H9 (cell line): ENCODE results near the gene GET3. TPM values are rescaled to one million over a fixed set of nuclear protein-coding genes. Genes with fewer than 3 reads are reported as not detected.
A peak's percentile ranks its signal among the peaks of the same experiment; 100 is the strongest.

ENCODE experiments used
- DNase-seq: peaks from one replicate; pipeline ENCODE4 v3.0.0-alpha.2; 2017
- H2AFZ ChIP-seq: one replicate; pipeline ENCODE4 v1.6.1; 2013; ENCODE audit warnings: mild to moderate bottlenecking, low read length, control low read depth, moderate library complexity
- H2AK5ac ChIP-seq: 2 replicates; pipeline ENCODE4 v1.6.1; 2013; ENCODE audit warnings: low read length, control low read depth, mixed read lengths; ENCODE audit not compliant: insufficient read length
- H2BK120ac ChIP-seq: one replicate; pipeline ENCODE4 v1.6.1; 2013; ENCODE audit warnings: low read depth, mild to moderate bottlenecking, low read length, control low read depth, inconsistent platforms; ENCODE audit not compliant: poor library complexity, severe bottlenecking
- H2BK12ac ChIP-seq: 2 replicates; pipeline ENCODE4 v1.6.1; 2013; ENCODE audit warnings: low read length, control low read depth, mixed read lengths, low read depth; ENCODE audit not compliant: insufficient read length
- H2BK15ac ChIP-seq: 2 replicates; pipeline ENCODE4 v1.6.1; 2013; ENCODE audit warnings: low read depth, low read length, control low read depth
- H2BK20ac ChIP-seq: one replicate; pipeline ENCODE4 v1.6.1; 2013; ENCODE audit warnings: low read depth, mild to moderate bottlenecking, low read length, control low read depth, inconsistent platforms; ENCODE audit not compliant: poor library complexity, severe bottlenecking
- H2BK5ac ChIP-seq: 2 replicates; pipeline ENCODE4 v1.6.1; 2013; ENCODE audit warnings: low read length, control low read depth, mixed read lengths; ENCODE audit not compliant: insufficient read length
- H3K14ac ChIP-seq: 2 replicates; pipeline ENCODE4 v1.6.1; 2013; ENCODE audit warnings: low read length, control low read depth; ENCODE audit not compliant: insufficient read depth
- H3K18ac ChIP-seq: 2 replicates; pipeline ENCODE4 v1.6.1; 2013; ENCODE audit warnings: low read depth, mild to moderate bottlenecking, mixed read lengths, low read length, control low read depth; ENCODE audit not compliant: insufficient read length
- H3K23ac ChIP-seq: 2 replicates; pipeline ENCODE4 v1.6.1; 2013; ENCODE audit warnings: low read length, control low read depth, mixed read lengths, low read depth; ENCODE audit not compliant: insufficient read length
- H3K23me2 ChIP-seq: 2 replicates; pipeline ENCODE4 v1.6.1; 2013; ENCODE audit warnings: low read depth, mild to moderate bottlenecking, mixed read lengths, low read length, control low read depth; ENCODE audit not compliant: insufficient read length, poor library complexity, severe bottlenecking
- H3K27ac ChIP-seq: 2 replicates; pipeline ENCODE4 v1.5.1; 2013; ENCODE audit warnings: low read length, control low read depth, mixed read lengths, low read depth; ENCODE audit not compliant: insufficient read length
- H3K27me3 ChIP-seq: 2 replicates; pipeline ENCODE4 v1.6.1; 2013; ENCODE audit warnings: low read length, control low read depth, inconsistent platforms; ENCODE audit not compliant: insufficient read depth
- H3K4ac ChIP-seq: 2 replicates; pipeline ENCODE4 v1.6.1; 2013; ENCODE audit warnings: low read depth, mild to moderate bottlenecking, control low read depth, inconsistent platforms, low read length, moderate library complexity
- H3K4me1 ChIP-seq: 2 replicates; pipeline ENCODE4 v1.6.1; 2013; ENCODE audit warnings: low read length, control low read depth, inconsistent platforms; ENCODE audit not compliant: insufficient read depth
- H3K4me2 ChIP-seq: 2 replicates; pipeline ENCODE4 v1.6.1; 2013; ENCODE audit warnings: low read length, control low read depth, mixed read lengths; ENCODE audit not compliant: insufficient read length, insufficient read depth
- H3K56ac ChIP-seq: 2 replicates; pipeline ENCODE4 v1.6.1; 2013; ENCODE audit warnings: low read depth, mild to moderate bottlenecking, mixed read lengths, low read length, control low read depth; ENCODE audit not compliant: insufficient read length
- H3K79me1 ChIP-seq: 2 replicates; pipeline ENCODE4 v1.6.1; 2013; ENCODE audit warnings: low read depth, mild to moderate bottlenecking, moderate library complexity, low read length, control low read depth, inconsistent platforms; ENCODE audit not compliant: insufficient read depth, poor library complexity, severe bottlenecking
- H3K79me2 ChIP-seq: 2 replicates; pipeline ENCODE4 v1.6.1; 2013; ENCODE audit warnings: low read length, control low read depth, inconsistent platforms; ENCODE audit not compliant: insufficient read depth
- H3K9ac ChIP-seq: 2 replicates; pipeline ENCODE4 v1.6.1; 2013; ENCODE audit warnings: low read length, control low read depth, mixed read lengths; ENCODE audit not compliant: insufficient read length; ENCODE audit errors: extremely low read depth
- H3K9me3 ChIP-seq: one replicate; pipeline ENCODE4 v1.6.1; 2013; ENCODE audit warnings: low read depth, low read length, inconsistent platforms; ENCODE audit not compliant: control insufficient read depth
- H3T11ph ChIP-seq: one replicate; pipeline ENCODE4 v1.6.1; 2013; ENCODE audit warnings: mild to moderate bottlenecking, low read length, control low read depth, inconsistent platforms
- H4K20me1 ChIP-seq: one replicate; pipeline ENCODE4 v1.6.1; 2013; ENCODE audit not compliant: control insufficient read depth, insufficient read length, insufficient read depth
- H4K5ac ChIP-seq: 2 replicates; pipeline ENCODE4 v1.6.1; 2013; ENCODE audit warnings: low read depth, mild to moderate bottlenecking, mixed read lengths, low read length, control low read depth; ENCODE audit not compliant: insufficient read length
- H4K8ac ChIP-seq: replicated peaks from 2 replicates; pipeline ENCODE4 v1.6.1; 2013; ENCODE audit warnings: low read length, control low read depth, mixed read lengths, low read depth; ENCODE audit not compliant: insufficient read length
- H4K91ac ChIP-seq: 2 replicates; pipeline ENCODE4 v1.6.1; 2013; ENCODE audit warnings: low read depth, mild to moderate bottlenecking, moderate library complexity, mixed read lengths, low read length, control low read depth; ENCODE audit not compliant: insufficient read length
- H3K27ac Mint-ChIP-seq, 3 experiments: 2 replicates in 2 of 3; 3 replicates in 1 of 3; pipeline ENCODE4 v1.8.0; 2020 to 2021; ENCODE audit warnings: mixed read lengths in 3 of 3, mild to moderate bottlenecking in 1 of 3, moderate library complexity in 1 of 3
- H3K27me3 Mint-ChIP-seq: 2 replicates; pipeline ENCODE4 v1.8.0; 2021; ENCODE audit warnings: low read depth, mild to moderate bottlenecking, moderate library complexity, mixed read lengths
- H3K36me3 Mint-ChIP-seq, 3 experiments: 2 replicates in 2 of 3; 3 replicates in 1 of 3; pipeline ENCODE4 v1.8.0; 2020 to 2021; ENCODE audit warnings: low read depth in 3 of 3, mixed read lengths in 3 of 3; ENCODE audit not compliant: insufficient read depth in 1 of 3
- H3K4me1 Mint-ChIP-seq, 2 experiments: 2 replicates each; pipeline ENCODE4 v1.8.0; 2020; ENCODE audit warnings: mixed read lengths in 2 of 2
- H3K4me3 Mint-ChIP-seq, 2 experiments: 2 replicates in 1 of 2; 3 replicates in 1 of 2; pipeline ENCODE4 v1.8.0; 2020 to 2021; ENCODE audit warnings: mild to moderate bottlenecking in 2 of 2, mixed read lengths in 2 of 2, moderate library complexity in 1 of 2
- H3K9me3 Mint-ChIP-seq, 2 experiments: 2 replicates in 1 of 2; 3 replicates in 1 of 2; pipeline ENCODE4 v1.8.0; 2020; ENCODE audit warnings: mild to moderate bottlenecking in 2 of 2, mixed read lengths in 2 of 2, moderate library complexity in 1 of 2
- WGBS: extraction: QIAGEN DNeasy Blood & Tissue Kit; methylation state at CpG from one replicate; pipeline ENCODE4 v1.1.7; 2013; ENCODE audit warnings: missing lambda C conversion rate, low lambda C conversion rate, mixed read lengths; ENCODE audit not compliant: insufficient read length; ENCODE audit errors: extremely low coverage; 5-methylcytosine and 5-hydroxymethylcytosine counted together
- total RNA-seq: library from RNA; stranded (reverse); gene quantifications from 2 replicates; pipeline ENCODE4 v1.2.1, GENCODE V29; 2021
- TF ChIP-seq, protein P1 (sequence below): fragments of 200-600 bp; sonication (generic); conservative IDR thresholded peaks from 3 replicates; pipeline ENCODE4 v1.8.0; 2021; ENCODE audit warnings: antibody characterized with exemption, mild to moderate bottlenecking

The GET3 gene
- total RNA-seq, 1 experiment from 2014 or later: 81.6 TPM

DNA sequence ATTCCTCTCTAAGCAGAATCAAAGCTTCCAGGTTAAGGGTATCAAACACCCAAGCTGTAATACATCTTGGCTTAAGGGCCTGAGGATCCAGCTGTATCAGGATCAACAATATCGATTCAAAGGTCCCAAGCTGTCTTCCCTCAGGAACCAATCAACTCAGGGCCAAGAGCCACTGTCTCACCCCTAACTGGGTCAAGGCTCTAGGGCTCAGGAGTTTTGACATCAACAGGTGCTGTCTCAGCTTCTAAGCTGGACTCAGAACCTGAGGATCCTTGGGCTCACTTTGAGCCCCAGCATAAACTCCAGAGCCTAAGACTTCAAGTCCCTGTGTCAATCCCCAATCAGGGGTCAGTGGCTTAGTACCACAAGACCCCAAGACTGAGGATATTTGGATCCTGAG is 41.8 kb upstream of the GET3 start:
- H4K20me1 ChIP-seq: peaks cover 3% of the 10 kb centered on the region
- no peaks in the 10 kb centered on the region for H3K79me2 ChIP-seq
- H4K91ac ChIP-seq: no peak overlapping the region
- TF ChIP-seq, protein P1, sequence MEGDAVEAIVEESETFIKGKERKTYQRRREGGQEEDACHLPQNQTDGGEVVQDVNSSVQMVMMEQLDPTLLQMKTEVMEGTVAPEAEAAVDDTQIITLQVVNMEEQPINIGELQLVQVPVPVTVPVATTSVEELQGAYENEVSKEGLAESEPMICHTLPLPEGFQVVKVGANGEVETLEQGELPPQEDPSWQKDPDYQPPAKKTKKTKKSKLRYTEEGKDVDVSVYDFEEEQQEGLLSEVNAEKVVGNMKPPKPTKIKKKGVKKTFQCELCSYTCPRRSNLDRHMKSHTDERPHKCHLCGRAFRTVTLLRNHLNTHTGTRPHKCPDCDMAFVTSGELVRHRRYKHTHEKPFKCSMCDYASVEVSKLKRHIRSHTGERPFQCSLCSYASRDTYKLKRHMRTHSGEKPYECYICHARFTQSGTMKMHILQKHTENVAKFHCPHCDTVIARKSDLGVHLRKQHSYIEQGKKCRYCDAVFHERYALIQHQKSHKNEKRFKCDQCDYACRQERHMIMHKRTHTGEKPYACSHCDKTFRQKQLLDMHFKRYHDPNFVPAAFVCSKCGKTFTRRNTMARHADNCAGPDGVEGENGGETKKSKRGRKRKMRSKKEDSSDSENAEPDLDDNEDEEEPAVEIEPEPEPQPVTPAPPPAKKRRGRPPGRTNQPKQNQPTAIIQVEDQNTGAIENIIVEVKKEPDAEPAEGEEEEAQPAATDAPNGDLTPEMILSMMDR: no peak
- no peak overlapping the region for H3T11ph ChIP-seq
- peaks cover 2 to 22% (median 14%) of the 10 kb centered on the region in 3 experiments; a peak in 6 of 7 replicates for H3K36me3 Mint-ChIP-seq
- no peak overlapping the region for H3K27ac ChIP-seq
- H2AFZ ChIP-seq: no peak overlapping the region
- peak overlapping the region; percentile 81 for H3K4me2 ChIP-seq
- H2BK12ac ChIP-seq: no peak overlapping the region
- DNase-seq: no peak
- no peaks in the 10 kb centered on the region; the same call in 1 of the 2 replicates for H3K27me3 Mint-ChIP-seq
- H3K14ac ChIP-seq: no peak overlapping the region
- WGBS: no CpG with 5 or more reads among the region's 1 CpG
- no peak overlapping the region for H3K9ac ChIP-seq
- H3K79me1 ChIP-seq: no peaks in the 10 kb centered on the region
- H2AK5ac ChIP-seq: no peak overlapping the region
- peak overlapping the region in 1 of 3 experiments; percentile 70; a peak in 1 of 7 replicates for H3K27ac Mint-ChIP-seq
- no peak overlapping the region for H4K8ac ChIP-seq
- no peak overlapping the region for H4K5ac ChIP-seq
- no peak overlapping the region for H2BK120ac ChIP-seq
- H3K23me2 ChIP-seq: peaks cover 4% of the 10 kb centered on the region
- no peak overlapping the region for H3K23ac ChIP-seq
- 0 out of 4 replicates have a peak, but pooled peaks cover 0 to 2% of the 10 kb centered on the region in 2 experiments for H3K4me1 Mint-ChIP-seq
- H3K9me3 ChIP-seq: no peaks in the 10 kb centered on the region
- H2BK5ac ChIP-seq: no peak overlapping the region
- no peaks in the 10 kb centered on the region for H3K9me3 Mint-ChIP-seq
- H2BK20ac ChIP-seq: no peak overlapping the region
- H3K4me3 Mint-ChIP-seq: peak overlapping the region; percentile 82 to 89
- H3K56ac ChIP-seq: no peak overlapping the region
- H2BK15ac ChIP-seq: no peak overlapping the region
- no peak overlapping the region for H3K4ac ChIP-seq
- H3K18ac ChIP-seq: no peak overlapping the region
- no peaks in the 10 kb centered on the region for H3K27me3 ChIP-seq
- 0 out of 2 replicates have a peak, but pooled peaks cover 2% of the 10 kb centered on the region for H3K4me1 ChIP-seq
